Neuron (in vitro differentiated cells): ENCODE data around the gene PTPRN2.
A peak's percentile ranks its signal among the peaks of the same experiment; 100 is the strongest.
"Not testable (repeated sequence)": the region's sequence is repeated elsewhere in the genome, so short reads cannot be mapped to it uniquely, and the experiment has no call there.

Source experiments
- H2AFZ ChIP-seq: one replicate; pipeline ENCODE4 v1.6.1; 2013; ENCODE audit warnings: low read depth, mild to moderate bottlenecking, inconsistent platforms, low read length, moderate library complexity
- H3K27me3 ChIP-seq: one replicate; pipeline ENCODE4 v1.6.1; 2013; ENCODE audit warnings: low read length; ENCODE audit not compliant: insufficient read depth
- H3K36me3 ChIP-seq: one replicate; pipeline ENCODE4 v1.6.1; 2013; ENCODE audit warnings: low read length; ENCODE audit not compliant: insufficient read depth
- H3K4me1 ChIP-seq: one replicate; pipeline ENCODE4 v1.6.1; 2013; ENCODE audit warnings: low read length; ENCODE audit not compliant: insufficient read depth
- H3K4me3 ChIP-seq: 2 replicates; pipeline ENCODE4 v1.5.1; 2013; ENCODE audit warnings: mild to moderate bottlenecking, low read length, moderate library complexity
- H3K9me3 ChIP-seq: one replicate; pipeline ENCODE4 v1.6.1; 2013; ENCODE audit warnings: low read length

Gene PTPRN2

DNA sequence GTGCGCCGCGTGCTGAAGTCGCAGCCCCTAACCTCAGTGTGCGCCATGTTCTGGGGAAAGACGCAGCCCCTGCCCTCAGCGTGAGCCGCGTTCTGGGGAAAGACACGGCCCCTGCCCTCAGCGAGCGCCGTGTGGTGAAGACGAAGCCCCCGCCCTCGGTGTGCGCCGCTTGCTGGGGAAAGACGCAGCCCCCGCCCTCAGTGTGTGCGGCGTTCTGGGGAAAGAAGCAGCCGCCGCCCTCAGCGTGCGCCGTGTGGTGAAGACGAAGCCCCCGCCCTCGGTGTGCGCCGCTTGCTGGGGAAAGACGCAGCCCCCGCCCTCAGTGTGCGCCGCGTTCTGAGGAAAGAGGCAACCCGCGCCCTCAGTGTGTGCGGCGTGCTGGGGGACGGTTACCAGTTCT, 383.7 kb downstream of the PTPRN2 start:
- H3K4me3 ChIP-seq, H3K9me3 ChIP-seq, H3K36me3 ChIP-seq: not testable (repeated sequence)

DNA sequence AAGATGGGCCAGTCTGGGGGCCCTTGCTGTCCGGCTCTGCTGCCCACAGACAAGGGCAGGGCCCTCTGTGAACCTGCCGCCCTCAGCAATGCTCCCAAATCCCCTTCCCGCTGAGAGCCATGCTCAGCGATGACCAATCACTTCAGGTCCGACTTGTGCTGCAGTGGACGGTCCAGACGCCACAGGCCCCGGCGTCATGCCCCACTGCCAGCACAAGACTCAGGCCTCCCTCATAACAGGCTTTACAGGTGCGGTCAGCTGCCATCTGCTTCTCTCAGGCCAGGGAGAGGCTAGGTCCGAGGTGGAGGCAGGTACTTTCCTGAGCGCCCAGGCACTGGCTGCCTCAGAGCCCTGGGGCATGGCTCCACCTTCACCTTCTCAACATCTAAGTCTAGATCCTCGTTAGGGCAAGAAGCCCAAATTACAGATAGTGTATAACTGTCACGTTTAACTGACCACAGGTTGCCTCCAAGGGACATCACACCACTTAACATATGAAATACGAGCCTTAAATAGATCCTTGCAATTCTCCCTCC, 393.2 kb downstream of the PTPRN2 start:
- Histone ChIP-seq H3K4me1 (no peaks in the 10 kb centered on the region), H3K9me3 (peaks cover 6% of the 10 kb centered on the region), H3K27me3 (no peaks in the 10 kb centered on the region), H3K36me3 (no peaks in the 10 kb centered on the region), H2AFZ (no peak overlapping the region), H3K4me3 (no peak overlapping the region)

More for the DNA sequence above, 383.7 kb downstream of the PTPRN2 start:
- not testable (repeated sequence) for H3K4me1 ChIP-seq, H2AFZ ChIP-seq, H3K27me3 ChIP-seq

DNA sequence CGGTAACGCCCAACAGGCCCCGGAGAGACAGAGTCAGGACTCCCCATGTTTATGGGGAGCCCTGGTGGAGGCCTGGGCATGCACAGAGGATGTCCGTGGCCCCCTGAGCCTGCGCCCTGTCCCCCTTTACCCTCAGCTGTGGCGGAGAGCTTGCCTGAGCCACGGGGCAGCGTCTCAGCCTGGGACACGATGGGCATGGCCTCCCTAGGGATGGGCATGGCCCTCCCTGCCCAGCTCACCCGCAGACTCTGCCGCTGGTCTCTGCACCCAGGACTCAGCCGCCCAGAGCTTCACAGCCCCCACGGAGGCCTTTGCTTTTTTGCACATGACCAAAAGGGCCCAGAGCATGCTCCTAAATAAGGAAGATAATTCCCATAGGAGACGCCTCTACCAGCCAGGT, 394.2 kb downstream of the PTPRN2 start:
- no peaks in the 10 kb centered on the region for H3K4me1 ChIP-seq
- no peak overlapping the region for H2AFZ ChIP-seq
- peaks cover 6% of the 10 kb centered on the region for H3K9me3 ChIP-seq
- no peaks in the 10 kb centered on the region for H3K27me3 ChIP-seq
- H3K4me3 ChIP-seq: no peak overlapping the region
- H3K36me3 ChIP-seq: no peaks in the 10 kb centered on the region

DNA sequence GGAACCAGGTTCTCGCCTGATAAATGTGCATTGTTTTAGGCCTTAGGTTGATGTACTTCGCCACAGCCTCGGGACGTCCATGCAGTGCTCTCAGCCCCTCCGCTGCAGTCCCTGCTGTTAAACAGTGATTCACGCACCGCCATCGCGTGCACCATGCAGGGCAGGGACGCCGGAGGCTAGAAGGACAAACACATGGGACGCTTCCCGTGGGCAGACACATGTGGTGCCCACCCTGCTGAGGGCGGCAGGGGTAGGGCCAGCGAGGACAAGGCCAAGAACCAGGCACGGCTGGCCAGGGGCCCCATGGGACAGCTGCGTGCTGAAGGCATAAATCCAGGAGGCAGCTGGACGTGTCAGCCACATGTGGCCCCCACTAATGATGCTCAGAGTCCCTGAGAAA, 394.7 kb downstream of the PTPRN2 start:
- H2AFZ ChIP-seq: no peak overlapping the region
- H3K36me3 ChIP-seq: no peaks in the 10 kb centered on the region
- H3K4me1 ChIP-seq: no peaks in the 10 kb centered on the region
- no peak overlapping the region for H3K4me3 ChIP-seq
- H3K27me3 ChIP-seq: no peaks in the 10 kb centered on the region
- H3K9me3 ChIP-seq: peaks cover 6% of the 10 kb centered on the region

DNA sequence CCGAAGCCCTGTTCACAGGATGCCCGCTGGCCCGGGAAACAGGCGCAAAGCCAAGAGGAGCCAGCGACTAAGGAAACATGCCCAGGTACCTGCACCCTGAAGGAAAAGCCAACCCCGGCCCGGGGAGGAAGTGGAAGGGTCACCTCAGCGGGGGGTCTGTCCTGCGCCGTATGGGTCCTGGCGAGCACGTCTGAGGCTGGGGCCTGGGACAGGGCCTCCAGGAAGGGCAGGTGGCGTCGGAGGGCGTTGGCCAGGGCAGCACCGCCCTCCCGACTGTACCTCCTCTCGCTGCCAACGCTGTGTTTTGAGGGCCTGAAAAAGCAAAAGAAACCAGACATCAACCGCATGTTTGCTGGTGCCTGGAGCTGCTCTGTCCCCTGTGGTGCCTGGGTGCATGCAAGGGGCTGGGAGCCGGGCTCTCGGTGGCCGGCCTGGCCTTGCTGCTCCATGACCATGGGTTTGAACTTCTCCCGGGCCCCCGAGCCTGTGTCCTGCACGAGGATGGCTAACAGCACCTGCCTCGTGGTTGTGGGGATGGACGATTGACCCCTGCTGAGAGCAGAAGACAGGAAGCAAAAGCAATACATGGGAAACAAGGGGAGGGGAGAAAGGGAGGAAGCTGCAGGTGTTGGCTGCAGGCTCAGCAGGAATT, 395.3 kb downstream of the PTPRN2 start:
- peaks cover 6% of the 10 kb centered on the region for H3K9me3 ChIP-seq

DNA sequence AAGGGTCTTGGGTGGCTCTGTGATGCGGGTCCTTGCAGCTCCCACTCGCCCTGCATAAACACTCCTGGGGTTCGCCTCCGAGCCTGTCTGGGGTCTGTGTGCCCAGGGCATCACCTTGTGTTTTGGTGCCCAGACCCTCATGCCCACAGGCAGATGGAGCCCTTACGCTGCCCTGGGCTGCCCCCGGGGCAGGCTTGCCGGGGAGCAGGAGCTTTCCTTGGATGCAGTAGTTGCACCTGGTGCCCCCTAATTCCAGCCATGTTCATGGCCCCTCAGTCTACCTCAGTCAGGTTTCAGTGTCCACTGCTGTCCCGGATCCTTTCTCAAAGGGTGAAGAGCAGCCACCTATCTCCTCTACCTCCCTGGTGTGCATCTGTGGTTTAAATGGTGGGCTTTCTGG, 396.0 kb downstream of the PTPRN2 start:
- Histone ChIP-seq H3K4me1 (peaks cover 5% of the 10 kb centered on the region), H3K9me3 (peaks cover 6% of the 10 kb centered on the region), H2AFZ (no peak overlapping the region), H3K36me3 (no peaks in the 10 kb centered on the region), H3K4me3 (no peak overlapping the region), H3K27me3 (no peaks in the 10 kb centered on the region)

More for the DNA sequence above, 395.3 kb downstream of the PTPRN2 start:
- Histone ChIP-seq H3K4me1 (peaks cover 4% of the 10 kb centered on the region), H3K27me3 (no peaks in the 10 kb centered on the region), H2AFZ (no peak overlapping the region), H3K36me3 (no peaks in the 10 kb centered on the region), H3K4me3 (no peak overlapping the region)

DNA sequence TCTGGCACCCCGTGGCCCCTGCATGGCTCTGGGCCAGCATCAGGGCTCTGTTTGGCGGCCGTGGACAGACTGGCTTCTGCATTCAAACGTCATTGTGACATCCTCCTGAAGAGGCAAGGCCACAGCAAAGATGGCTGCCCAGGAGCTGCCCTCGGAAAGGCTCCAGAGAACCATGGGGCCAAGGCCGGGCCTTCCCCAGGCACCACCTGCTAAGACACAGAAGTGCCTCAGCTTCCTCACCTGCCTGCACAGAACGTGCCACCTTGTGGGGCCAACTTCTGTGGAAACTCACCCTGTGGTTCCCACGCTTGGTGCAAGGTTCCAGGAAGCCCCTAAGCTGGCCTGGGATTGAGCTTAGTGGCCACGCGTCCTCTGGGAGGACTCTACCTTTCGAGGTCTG, 396.9 kb downstream of the PTPRN2 start:
- Histone ChIP-seq H2AFZ (no peak overlapping the region), H3K9me3 (peaks cover 6% of the 10 kb centered on the region), H3K4me1 (peaks cover 5% of the 10 kb centered on the region), H3K4me3 (no peak overlapping the region), H3K36me3 (no peaks in the 10 kb centered on the region), H3K27me3 (no peaks in the 10 kb centered on the region)

DNA sequence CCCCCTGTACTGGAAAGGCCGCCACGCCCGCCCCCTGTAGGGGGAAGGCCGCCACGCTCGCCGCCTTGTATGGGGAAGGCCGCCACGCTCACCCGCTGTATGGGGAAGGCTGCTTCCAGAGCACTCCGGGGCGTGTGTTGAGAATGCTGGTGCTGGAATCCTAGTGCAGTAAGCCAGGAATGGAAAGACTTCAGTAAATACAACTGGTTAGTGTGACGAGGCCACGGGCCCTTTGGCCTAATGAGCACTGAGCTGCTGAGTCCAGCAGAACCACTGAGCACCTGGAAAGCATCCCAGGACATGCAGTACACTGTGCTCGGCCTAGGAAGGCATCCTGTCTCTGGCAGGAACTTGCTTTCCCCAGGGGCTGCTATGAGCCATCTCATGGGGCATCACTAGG, 398.9 kb downstream of the PTPRN2 start:
- Histone ChIP-seq H3K9me3 (no peaks in the 10 kb centered on the region), H3K4me3 (no peak overlapping the region), H3K36me3 (no peaks in the 10 kb centered on the region), H3K4me1 (peaks cover 5% of the 10 kb centered on the region), H2AFZ (no peak overlapping the region), H3K27me3 (no peaks in the 10 kb centered on the region)

DNA sequence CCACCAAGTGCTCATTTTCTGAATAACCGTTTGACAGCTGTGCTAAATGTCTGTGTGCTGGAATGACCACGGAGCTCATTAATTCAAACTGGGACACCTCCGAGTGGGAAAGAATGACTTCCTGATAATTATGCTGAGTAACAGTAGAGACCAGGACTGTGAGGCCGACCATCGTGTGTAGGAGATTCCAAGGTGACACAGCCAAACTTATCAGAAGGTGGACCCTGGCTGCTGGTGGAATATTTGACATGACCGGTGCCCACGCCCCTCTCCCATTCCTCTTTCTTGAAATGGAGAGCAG, 400.0 kb downstream of the PTPRN2 start:
- no peaks in the 10 kb centered on the region for H3K36me3 ChIP-seq
- H3K4me3 ChIP-seq: no peak overlapping the region
- H3K27me3 ChIP-seq: no peaks in the 10 kb centered on the region
- peaks cover 5% of the 10 kb centered on the region for H3K4me1 ChIP-seq
- H2AFZ ChIP-seq: peak overlapping the region; percentile 69
- no peaks in the 10 kb centered on the region for H3K9me3 ChIP-seq

DNA sequence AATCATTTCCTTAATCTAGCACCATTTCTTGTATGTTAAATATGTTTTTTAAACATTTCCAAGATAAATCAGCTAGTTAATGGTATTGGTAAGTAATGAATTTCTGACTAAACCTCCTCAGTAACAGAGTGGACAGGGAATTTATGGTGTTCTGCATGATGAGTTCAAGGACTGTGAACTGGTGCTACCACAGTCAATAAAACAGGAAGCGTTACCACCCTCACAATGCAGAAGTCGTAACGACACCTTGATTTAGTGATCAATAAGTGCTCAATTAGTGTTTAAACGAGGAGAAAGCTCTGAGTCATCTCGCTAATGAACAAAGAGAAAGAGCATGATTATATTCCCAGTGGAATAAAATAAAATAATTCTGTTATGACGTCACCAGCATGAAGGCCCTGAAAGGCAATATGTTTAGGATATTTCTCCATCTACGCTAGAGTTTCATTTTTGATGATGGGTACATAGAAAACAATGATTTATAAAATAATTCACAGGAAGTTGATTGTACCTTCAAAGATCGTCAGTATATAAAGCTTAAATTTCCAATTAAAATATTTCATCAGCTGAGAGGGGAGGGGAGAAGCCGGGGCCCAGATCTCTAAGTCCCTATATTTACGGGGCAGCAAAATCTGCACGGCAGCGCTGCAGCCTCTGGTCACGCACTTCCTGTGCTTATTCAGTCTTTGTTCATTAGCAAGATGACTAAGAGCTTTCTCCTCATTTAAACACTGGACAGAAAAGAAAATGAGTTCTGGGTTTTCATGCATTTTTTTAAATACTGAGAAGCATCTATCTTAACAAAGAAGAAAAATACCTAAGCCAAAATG, 400.5 kb downstream of the PTPRN2 start:
- H3K27me3 ChIP-seq: no peaks in the 10 kb centered on the region
- peak overlapping the region; percentile 69 for H2AFZ ChIP-seq
- peaks cover 5% of the 10 kb centered on the region for H3K4me1 ChIP-seq
- H3K4me3 ChIP-seq: no peak overlapping the region
- H3K36me3 ChIP-seq: no peaks in the 10 kb centered on the region
- H3K9me3 ChIP-seq: no peaks in the 10 kb centered on the region

DNA sequence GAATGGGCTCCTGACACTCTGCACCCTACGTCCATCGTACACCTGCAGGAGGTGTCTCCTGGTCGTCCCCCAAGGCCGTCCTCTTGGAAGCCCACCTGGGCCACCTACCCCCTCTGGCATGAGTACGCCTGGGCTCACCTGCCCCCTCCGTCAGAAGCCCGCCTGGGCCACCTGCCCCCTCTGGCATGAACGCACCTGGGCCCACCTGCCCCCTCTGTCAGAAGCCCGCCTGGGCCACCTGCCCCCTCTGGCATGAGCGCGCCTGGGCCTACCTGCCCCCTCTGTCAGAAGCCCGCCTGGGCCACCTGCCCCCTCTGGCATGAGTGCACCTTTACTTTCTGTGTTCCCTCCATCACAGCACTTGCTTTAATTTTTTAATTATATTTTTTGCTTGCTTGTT, 401.2 kb downstream of the PTPRN2 start:
- H3K4me3 ChIP-seq: no peak overlapping the region
- no peaks in the 10 kb centered on the region for H3K27me3 ChIP-seq
- no peaks in the 10 kb centered on the region for H3K9me3 ChIP-seq
- peaks cover 5% of the 10 kb centered on the region for H3K4me1 ChIP-seq
- no peaks in the 10 kb centered on the region for H3K36me3 ChIP-seq
- H2AFZ ChIP-seq: no peak overlapping the region

DNA sequence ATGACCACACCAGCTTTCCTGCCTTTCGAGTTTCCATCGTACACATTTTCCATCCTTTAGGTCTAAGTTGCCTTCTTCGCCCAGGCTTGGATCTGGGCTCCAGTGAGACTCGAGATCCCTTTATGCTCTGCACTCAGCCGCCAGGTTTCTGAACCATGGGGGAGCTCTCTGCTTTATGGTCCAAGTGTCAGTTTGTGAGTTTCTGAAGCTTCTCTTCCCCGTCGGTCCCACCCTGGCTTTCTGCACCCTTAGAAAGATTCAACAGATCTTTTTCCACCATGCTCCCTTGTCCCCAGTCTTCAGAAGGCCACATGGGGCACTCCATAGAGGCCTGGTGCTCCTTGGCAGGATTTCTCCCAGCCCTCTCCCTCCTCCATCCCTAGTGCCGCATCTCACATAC, 402.0 kb downstream of the PTPRN2 start:
- Histone ChIP-seq H2AFZ (no peak overlapping the region), H3K4me1 (peaks cover 5% of the 10 kb centered on the region), H3K27me3 (no peaks in the 10 kb centered on the region), H3K36me3 (no peaks in the 10 kb centered on the region), H3K9me3 (no peaks in the 10 kb centered on the region), H3K4me3 (no peak overlapping the region)

DNA sequence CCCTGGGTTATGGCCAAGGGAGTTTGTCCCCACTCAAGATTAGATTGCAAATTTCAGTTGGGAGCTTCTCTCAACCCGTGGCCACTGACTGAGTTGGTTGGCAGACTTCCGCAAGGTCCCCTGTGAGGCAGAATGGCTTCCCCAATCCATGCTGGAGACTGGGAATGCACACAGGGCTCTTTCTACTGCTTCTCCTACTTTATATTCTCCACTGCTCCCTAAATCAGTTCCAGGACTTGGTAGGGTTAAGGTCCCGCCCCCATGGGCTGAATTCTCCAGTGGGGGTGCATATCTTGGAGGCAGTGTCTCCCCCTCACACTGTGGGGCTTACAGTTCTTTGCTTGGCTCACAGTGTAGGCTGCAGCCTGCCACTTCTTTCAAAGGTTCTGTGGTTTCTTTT, 404.2 kb downstream of the PTPRN2 start:
- Histone ChIP-seq H3K4me3 (no peak overlapping the region), H3K36me3 (no peaks in the 10 kb centered on the region), H3K27me3 (no peaks in the 10 kb centered on the region), H3K4me1 (peaks cover 5% of the 10 kb centered on the region), H2AFZ (no peak overlapping the region), H3K9me3 (no peaks in the 10 kb centered on the region)
